ENCODE data around the gene SH3D19.

DNA sequence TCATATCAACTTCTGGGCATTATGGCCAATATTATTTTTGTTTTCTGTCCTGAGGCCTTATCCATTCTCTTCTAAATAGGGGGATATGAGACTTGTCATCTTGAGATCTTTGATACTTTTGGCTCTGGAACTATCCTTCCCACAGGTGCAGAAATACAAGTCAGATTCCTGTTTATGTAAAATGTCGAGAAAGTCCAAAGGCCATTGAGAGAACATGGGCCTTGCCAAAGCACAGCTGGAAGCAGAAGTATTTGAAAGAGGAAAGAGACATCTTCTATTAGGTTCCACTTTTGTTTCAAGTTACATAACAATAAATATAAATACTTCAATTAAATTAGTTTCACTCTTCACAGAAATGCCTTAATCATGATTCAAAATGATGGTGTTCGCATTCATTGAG is 69.3 kb downstream of the SH3D19 start:
- TF ChIP-seq, protein P1, sequence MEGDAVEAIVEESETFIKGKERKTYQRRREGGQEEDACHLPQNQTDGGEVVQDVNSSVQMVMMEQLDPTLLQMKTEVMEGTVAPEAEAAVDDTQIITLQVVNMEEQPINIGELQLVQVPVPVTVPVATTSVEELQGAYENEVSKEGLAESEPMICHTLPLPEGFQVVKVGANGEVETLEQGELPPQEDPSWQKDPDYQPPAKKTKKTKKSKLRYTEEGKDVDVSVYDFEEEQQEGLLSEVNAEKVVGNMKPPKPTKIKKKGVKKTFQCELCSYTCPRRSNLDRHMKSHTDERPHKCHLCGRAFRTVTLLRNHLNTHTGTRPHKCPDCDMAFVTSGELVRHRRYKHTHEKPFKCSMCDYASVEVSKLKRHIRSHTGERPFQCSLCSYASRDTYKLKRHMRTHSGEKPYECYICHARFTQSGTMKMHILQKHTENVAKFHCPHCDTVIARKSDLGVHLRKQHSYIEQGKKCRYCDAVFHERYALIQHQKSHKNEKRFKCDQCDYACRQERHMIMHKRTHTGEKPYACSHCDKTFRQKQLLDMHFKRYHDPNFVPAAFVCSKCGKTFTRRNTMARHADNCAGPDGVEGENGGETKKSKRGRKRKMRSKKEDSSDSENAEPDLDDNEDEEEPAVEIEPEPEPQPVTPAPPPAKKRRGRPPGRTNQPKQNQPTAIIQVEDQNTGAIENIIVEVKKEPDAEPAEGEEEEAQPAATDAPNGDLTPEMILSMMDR (IDR thresholded peaks at IDR 0.05) = no peak
- TF ChIP-seq POLR2A (IDR thresholded peaks at IDR 0.05) = no peak
- no peak for TF ChIP-seq POLR2AphosphoS5 (IDR thresholded peaks at IDR 0.05)
- TF ChIP-seq EP300 (IDR thresholded peaks at IDR 0.05; ENCODE audit: low read depth) = no peak

Measured in transverse colon (tissue), 4 donors.